Muscle of leg (tissue), 11 donors: ENCODE measurements around the gene SAMD14. TPM values are rescaled to one million over a fixed set of nuclear protein-coding genes. Genes with fewer than 3 reads are reported as not detected.

ENCODE experiments used
- DNase-seq: peaks from one replicate; pipeline ENCODE4 v3.0.0; 2013
- H3K27ac ChIP-seq: one replicate; pipeline ENCODE4 v1.5.1; 2013; ENCODE audit warnings: mild to moderate bottlenecking, low read length, control low read depth
- H3K27me3 ChIP-seq: one replicate; pipeline ENCODE4 v1.6.1; 2013; ENCODE audit warnings: low read length; ENCODE audit not compliant: control insufficient read depth, insufficient read depth
- H3K36me3 ChIP-seq: one replicate; pipeline ENCODE4 v1.6.1; 2013; ENCODE audit warnings: low read length; ENCODE audit not compliant: control insufficient read depth, insufficient read depth
- H3K4me1 ChIP-seq: one replicate; pipeline ENCODE4 v1.6.1; 2013; ENCODE audit warnings: low read length; ENCODE audit not compliant: control insufficient read depth, insufficient read depth
- H3K4me3 ChIP-seq: one replicate; pipeline ENCODE4 v1.5.1; 2013; ENCODE audit warnings: low read length, control low read depth
- H3K9me3 ChIP-seq: replicated peaks from 2 replicates; pipeline ENCODE4 v1.6.1; 2013; ENCODE audit warnings: low read depth, low read length; ENCODE audit not compliant: control insufficient read depth
- WGBS: methylation state at CpG from one replicate; pipeline ENCODE4 v1.1.5; 2013; ENCODE audit warnings: missing lambda C conversion rate; ENCODE audit not compliant: insufficient coverage; 5-methylcytosine and 5-hydroxymethylcytosine counted together
- polyA plus RNA-seq, 8 donors: library from polyadenylated mRNA; unstranded; fragments of 120-200 nt; gene quantifications; one replicate each; pipeline versions ENCODE4 v1.2.1 to v1.2.3, GENCODE V29; 2013; ENCODE audit warnings: inconsistent platforms in 1 of 8, low replicate concordance in 1 of 8; ENCODE audit not compliant: insufficient read length in 8 of 8, insufficient read depth in 1 of 8
- total RNA-seq: library from RNA; stranded (reverse); fragments of 120-200 nt; gene quantifications from one replicate; pipeline ENCODE4 v1.2.4, GENCODE V29; 2013

SAMD14 gene
- total and polyA plus RNA-seq, 9 donors: 1.5 to 10.3 (median 5.5) TPM

DNA sequence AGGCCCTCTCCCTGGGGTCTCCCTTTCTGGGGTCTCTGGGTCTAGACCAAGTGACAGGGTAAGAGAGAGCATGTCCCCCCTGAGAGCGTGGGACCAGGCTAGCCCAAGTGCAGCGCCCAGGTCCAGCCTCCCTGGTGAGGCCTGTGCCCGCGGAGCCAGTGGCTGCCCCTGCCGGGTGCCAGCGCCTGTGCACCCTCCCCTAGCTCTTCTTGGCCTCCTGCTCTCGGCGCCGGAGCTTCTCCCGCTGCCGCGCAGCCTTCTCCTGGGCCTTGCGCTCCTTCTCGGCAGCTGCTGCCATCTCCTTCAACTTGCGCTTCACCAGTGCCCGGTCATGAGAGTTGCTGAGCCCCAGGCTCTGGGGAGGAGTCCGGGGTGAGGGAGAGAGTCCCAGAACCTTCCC is 17.3 kb downstream of the SAMD14 start:
- H3K4me3 ChIP-seq: no peak overlapping the region
- H3K27ac ChIP-seq: peak overlapping the region; percentile 96
- peaks cover 18% of the 10 kb centered on the region for H3K27me3 ChIP-seq
- H3K4me1 ChIP-seq: peaks cover 37% of the 10 kb centered on the region
- WGBS: 80% methylated on average over 11 of the region's 17 CpGs
- H3K36me3 ChIP-seq: peaks cover 28% of the 10 kb centered on the region
- H3K9me3 ChIP-seq: no peaks in the 10 kb centered on the region
- no peak for DNase-seq

DNA sequence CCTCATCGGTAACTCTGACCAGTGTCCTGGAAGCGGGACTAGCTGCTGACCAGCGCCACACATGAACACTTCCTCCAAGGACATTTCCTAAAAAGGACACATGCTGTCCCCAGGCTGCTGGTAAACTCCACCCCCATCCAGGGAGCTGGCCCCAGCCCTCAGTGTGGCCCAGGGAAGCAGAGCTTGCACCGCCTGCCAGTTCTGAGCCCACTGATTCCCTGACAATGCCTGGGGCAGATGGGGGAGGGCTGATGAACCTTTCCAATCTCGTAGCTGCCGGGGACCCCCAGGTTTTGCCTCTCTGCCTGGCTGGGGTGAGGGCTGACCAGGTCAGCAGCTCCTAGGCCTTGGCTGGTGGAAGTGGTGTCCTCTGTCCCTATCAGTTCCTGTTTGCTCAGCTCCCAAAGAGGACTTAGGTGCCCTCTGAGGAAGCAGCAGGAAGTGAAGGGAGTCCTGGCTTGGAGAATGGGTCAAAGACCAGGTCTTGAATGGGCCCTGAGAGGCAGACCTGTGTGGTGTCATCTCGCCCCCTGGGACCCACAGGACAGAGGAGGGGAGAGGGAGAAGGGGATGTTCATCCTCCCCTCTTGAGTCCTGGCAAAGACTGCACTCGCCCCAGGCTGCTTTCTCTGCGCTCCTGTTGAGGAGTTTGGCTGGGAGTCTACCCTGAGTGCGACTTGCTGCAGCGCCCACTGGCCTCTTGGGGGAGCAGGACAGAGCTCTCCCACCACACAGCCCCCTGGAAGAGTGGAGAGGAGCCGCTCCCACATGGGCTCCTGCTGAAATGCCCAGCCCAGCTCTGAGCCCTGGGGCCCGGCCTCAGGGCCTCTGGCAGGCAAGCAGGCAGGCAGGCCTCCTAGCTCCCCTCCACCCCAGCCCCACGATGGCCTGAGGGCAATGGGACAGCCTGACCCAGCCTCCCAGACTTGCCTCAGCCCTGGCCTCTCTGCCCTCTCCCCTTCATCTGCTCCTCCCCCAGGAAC is 18.0 kb downstream of the SAMD14 start:
- Histone ChIP-seq H3K27ac (peak overlapping the region; percentile 96), H3K4me1 (peaks cover 32% of the 10 kb centered on the region), H3K27me3 (peaks cover 13% of the 10 kb centered on the region), H3K4me3 (no peak overlapping the region), H3K36me3 (peaks cover 34% of the 10 kb centered on the region), H3K9me3 (no peaks in the 10 kb centered on the region)
- DNase-seq: peak; percentile 77
- WGBS: 51% methylated on average over 6 of the region's 14 CpGs

DNA sequence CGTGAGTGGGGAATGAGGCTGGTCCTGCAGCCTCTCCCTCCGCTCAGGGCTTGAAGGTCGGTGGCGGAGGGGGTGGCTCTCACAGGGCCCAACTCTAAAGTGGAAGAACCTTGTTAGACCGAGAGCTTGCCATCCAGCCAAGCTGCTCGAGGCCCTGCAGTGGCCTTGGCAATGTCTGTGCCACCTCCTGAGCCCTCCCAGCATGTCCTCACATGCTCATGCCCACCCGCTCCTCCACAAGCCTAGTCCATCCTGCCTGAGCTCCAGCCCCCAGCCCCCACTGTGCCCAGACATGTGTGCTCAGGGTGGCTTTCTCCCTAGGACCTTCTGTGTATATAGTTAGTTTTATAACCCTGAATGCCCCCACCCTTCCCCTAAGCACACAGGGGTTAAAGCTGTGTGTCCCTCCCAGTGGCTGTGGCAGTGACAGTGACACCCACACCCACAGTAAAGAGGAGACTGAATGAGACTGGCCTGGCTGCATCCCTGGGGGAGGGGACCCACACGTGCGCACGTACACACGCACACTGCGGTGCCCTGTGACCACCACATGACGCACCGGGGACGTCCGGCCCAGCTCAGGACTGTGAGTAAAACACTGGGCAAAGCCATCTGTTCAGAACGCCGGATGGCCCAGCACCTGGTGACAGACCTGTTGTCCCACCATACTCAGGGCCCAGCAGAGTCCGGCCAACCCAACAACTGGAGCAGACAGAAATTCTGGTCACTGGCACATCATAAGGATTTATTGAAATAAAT is 19.2 kb downstream of the SAMD14 start:
- WGBS: 76% methylated on average over 16 of the region's 19 CpGs
- Histone ChIP-seq H3K27me3 (peaks cover 5% of the 10 kb centered on the region), H3K4me1 (peaks cover 30% of the 10 kb centered on the region), H3K4me3 (no peak overlapping the region), H3K36me3 (peaks cover 42% of the 10 kb centered on the region), H3K9me3 (no peaks in the 10 kb centered on the region), H3K27ac (peak overlapping the region; percentile 96)
- DNase-seq: no peak

DNA sequence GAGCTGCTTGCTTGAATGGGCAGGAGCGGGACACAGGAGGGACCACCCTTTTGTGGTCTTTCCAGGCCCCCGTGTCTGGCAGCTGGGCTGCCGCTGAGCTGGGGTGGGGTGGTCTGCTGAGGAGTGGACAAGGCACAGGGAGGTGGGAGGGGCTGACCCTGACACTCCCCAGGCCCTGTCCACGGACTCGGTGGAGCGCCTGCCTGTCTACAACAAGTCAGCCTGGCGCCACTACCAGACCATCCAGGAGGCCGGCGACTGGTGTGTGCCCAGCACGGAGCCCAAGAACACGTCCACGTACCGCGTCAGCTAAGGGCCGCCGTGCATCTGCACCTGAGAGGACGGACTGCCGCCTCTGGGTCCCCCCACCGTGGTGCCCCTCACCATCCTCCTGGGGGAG is 20.2 kb downstream of the SAMD14 start:
- H3K27me3 ChIP-seq: no peaks in the 10 kb centered on the region
- H3K4me1 ChIP-seq: peaks cover 30% of the 10 kb centered on the region
- no peak for DNase-seq
- no peaks in the 10 kb centered on the region for H3K9me3 ChIP-seq
- H3K27ac ChIP-seq: no peak overlapping the region
- H3K4me3 ChIP-seq: no peak overlapping the region
- whole genome bisulfite sequencing: 85% methylated on average over 12 of the region's 19 CpGs
- H3K36me3 ChIP-seq: peaks cover 51% of the 10 kb centered on the region

GRCh38 chr17:50109207-50109606 is 20.8 kb downstream of the SAMD14 start:
- 73% methylated on average over 6 of the region's 7 CpGs for WGBS
- Histone ChIP-seq H3K27me3 (no peaks in the 10 kb centered on the region), H3K36me3 (peaks cover 56% of the 10 kb centered on the region), H3K4me3 (no peak overlapping the region), H3K27ac (no peak overlapping the region), H3K9me3 (no peaks in the 10 kb centered on the region), H3K4me1 (peaks cover 28% of the 10 kb centered on the region)
- DNase-seq: no peak

DNA sequence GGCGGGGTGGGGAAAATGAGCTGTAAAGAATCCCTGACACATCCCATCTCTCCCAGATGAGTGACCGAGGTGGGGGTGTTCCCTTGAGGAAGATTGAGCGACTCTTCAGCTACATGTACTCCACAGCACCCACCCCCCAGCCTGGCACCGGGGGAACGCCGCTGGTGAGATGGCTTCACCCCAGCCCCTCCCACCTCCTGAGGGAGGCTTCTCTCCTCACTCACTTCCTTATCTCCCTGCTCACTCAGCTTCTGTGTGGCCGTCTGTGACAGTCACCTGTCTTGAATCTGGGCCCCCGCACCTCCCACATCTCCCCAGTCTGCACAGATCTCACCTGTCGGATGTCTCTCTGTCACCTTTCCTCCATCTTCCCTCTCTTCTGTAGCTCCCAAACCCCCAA is 21.4 kb downstream of the SAMD14 start:
- Histone ChIP-seq H3K27me3 (no peaks in the 10 kb centered on the region), H3K4me1 (peaks cover 31% of the 10 kb centered on the region), H3K9me3 (no peaks in the 10 kb centered on the region), H3K27ac (no peak overlapping the region), H3K4me3 (no peak overlapping the region), H3K36me3 (peaks cover 59% of the 10 kb centered on the region)
- DNase-seq: no peak
- WGBS: 75% methylated on average over 6 of the region's 9 CpGs

DNA sequence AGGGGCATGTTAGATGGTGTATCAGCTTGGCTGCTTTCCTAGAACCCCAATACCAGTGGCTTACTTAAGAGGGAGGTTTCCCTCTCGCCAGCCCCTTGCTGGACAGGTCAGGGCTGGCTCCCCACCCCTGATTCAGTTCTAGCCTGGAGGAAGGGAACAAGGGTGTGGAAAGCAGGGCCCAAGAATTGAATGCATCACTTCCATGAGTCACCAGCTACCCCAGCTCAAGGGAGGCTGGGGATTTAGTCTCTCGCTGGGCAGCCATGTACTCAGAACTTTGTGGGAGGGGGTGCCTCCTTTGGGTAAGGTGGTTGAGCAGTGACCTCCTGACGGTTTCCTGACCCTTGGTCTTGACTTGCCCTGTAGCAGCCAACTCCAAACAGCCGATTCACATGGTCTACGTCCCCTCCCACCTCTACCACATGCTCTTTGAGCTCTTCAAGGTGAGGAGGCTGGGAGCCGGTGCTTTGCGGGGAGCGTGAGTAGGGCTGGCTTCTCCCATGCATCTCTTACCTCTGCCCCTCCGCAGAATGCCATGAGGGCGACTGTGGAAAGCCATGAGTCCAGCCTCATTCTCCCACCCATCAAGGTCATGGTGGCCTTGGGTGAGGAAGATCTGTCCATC is 22.1 kb downstream of the SAMD14 start:
- H3K36me3 ChIP-seq: peaks cover 64% of the 10 kb centered on the region
- WGBS: 76% methylated on average over 3 of the region's 10 CpGs
- peaks cover 35% of the 10 kb centered on the region for H3K4me1 ChIP-seq
- H3K4me3 ChIP-seq: no peak overlapping the region
- H3K9me3 ChIP-seq: no peaks in the 10 kb centered on the region
- no peak overlapping the region for H3K27ac ChIP-seq
- no peak for DNase-seq
- H3K27me3 ChIP-seq: no peaks in the 10 kb centered on the region

GRCh38 chr17:50106393-50107131 is 23.4 kb downstream of the SAMD14 start:
- H3K27ac ChIP-seq: no peak overlapping the region
- no peak overlapping the region for H3K4me3 ChIP-seq
- DNase-seq: no peak
- peaks cover 66% of the 10 kb centered on the region for H3K36me3 ChIP-seq
- H3K9me3 ChIP-seq: no peaks in the 10 kb centered on the region
- H3K27me3 ChIP-seq: no peaks in the 10 kb centered on the region
- WGBS: 52% methylated on average over 7 of the region's 13 CpGs
- H3K4me1 ChIP-seq: peaks cover 35% of the 10 kb centered on the region

- H3K9me3 ChIP-seq: no peaks in the 10 kb centered on the region
- H3K4me3 ChIP-seq: no peak overlapping the region
- H3K27ac ChIP-seq: no peak overlapping the region
- H3K4me1 ChIP-seq: peaks cover 35% of the 10 kb centered on the region
- H3K27me3 ChIP-seq: no peaks in the 10 kb centered on the region
- WGBS: 91% methylated on average over 14 of the region's 21 CpGs
- no peak for DNase-seq
- H3K36me3 ChIP-seq: peaks cover 67% of the 10 kb centered on the region
Measured at GRCh38 chr17:50105811-50106210, 24.1 kb downstream of the SAMD14 start.
